HepG2 (cell line): ENCODE measurements around the gene WNT7A. TPM values are rescaled to one million over a fixed set of nuclear protein-coding genes. Genes with fewer than 3 reads are reported as not detected.

Experiments used
- IRF9 ChIP-seq: sonication (generic); formaldehyde crosslinking; IDR thresholded peaks from 2 replicates; pipeline ENCODE4 v1.8.0; 2022; ENCODE audit warnings: missing genetic modification reagents, mild to moderate bottlenecking, borderline replicate concordance
- KIAA2018 ChIP-seq: sonication (generic); formaldehyde crosslinking; IDR thresholded peaks from 2 replicates; pipeline ENCODE4 v1.5.0; 2020; ENCODE audit warnings: mild to moderate bottlenecking, missing genetic modification reagents, borderline replicate concordance
- MAFG ChIP-seq: sonication (generic); formaldehyde crosslinking; IDR thresholded peaks from 2 replicates; pipeline ENCODE4 v1.5.1; 2020; ENCODE audit warnings: mild to moderate bottlenecking, missing genetic modification reagents
- NFE2L1 ChIP-seq: sonication (generic); formaldehyde crosslinking; IDR thresholded peaks from 2 replicates; pipeline ENCODE4 v1.4.0; 2020; ENCODE audit warnings: missing genetic modification reagents, mild to moderate bottlenecking, borderline replicate concordance
- NFIC ChIP-seq: IDR thresholded peaks from 2 replicates; pipeline ENCODE4 v1.6.1; 2012; ENCODE audit warnings: mild to moderate bottlenecking, low read length, inconsistent platforms
- RERE ChIP-seq: IDR thresholded peaks from 2 replicates; pipeline ENCODE4 v1.6.1; 2016; ENCODE audit warnings: low read depth, missing genetic modification reagents, missing compliant biosample characterization
- ZNF232 ChIP-seq: sonication (generic); formaldehyde crosslinking; IDR thresholded peaks from 2 replicates; pipeline ENCODE4 v1.4.0; 2020; ENCODE audit warnings: missing genetic modification reagents, borderline replicate concordance
- ZNF605 ChIP-seq: sonication (generic); formaldehyde crosslinking; IDR thresholded peaks from 2 replicates; pipeline ENCODE4 v1.8.0; 2022; ENCODE audit warnings: mild to moderate bottlenecking, missing genetic modification reagents
- ZSCAN22 ChIP-seq: sonication (generic); formaldehyde crosslinking; IDR thresholded peaks from 2 replicates; pipeline ENCODE4 v1.4.0; 2020; ENCODE audit warnings: mild to moderate bottlenecking, missing genetic modification reagents
- ZSCAN5A ChIP-seq: sonication (generic); formaldehyde crosslinking; IDR thresholded peaks from 2 replicates; pipeline ENCODE4 v1.8.0; 2022; ENCODE audit warnings: mild to moderate bottlenecking, missing genetic modification reagents, borderline replicate concordance
- polyA plus RNA-seq, 8 experiments: library from polyadenylated mRNA; depleted of rRNA in 3 of 8; stranded (reverse) in 7 of 8; unstranded in 1 of 8; fragments of >200 nt; fragmentation: Illumina TruSeq in 4 of 8; extraction: Trizol in 4 of 8; gene quantifications; 2 replicates each; pipeline versions ENCODE4 v1.2.1 to v1.2.3, GENCODE V29; 2011 to 2016; ENCODE audit warnings: low read depth in 4 of 8, missing spikeins in 1 of 8, mixed read lengths in 1 of 8; ENCODE audit not compliant: insufficient read depth in 1 of 8
- total RNA-seq, 5 experiments: library from RNA; depleted of rRNA; stranded (reverse); fragments of >200 nt; fragmentation: Illumina TruSeq; extraction: Trizol; gene quantifications; 2 replicates each; pipeline ENCODE4 v1.2.3, GENCODE V29; 2016; ENCODE audit warnings: low read depth in 1 of 5

WNT7A gene
- total and polyA plus RNA-seq, 2 of the 13 experiments (the other 11 are each of a cell fraction or from before 2014, with no cell fraction given): not detected

DNA sequence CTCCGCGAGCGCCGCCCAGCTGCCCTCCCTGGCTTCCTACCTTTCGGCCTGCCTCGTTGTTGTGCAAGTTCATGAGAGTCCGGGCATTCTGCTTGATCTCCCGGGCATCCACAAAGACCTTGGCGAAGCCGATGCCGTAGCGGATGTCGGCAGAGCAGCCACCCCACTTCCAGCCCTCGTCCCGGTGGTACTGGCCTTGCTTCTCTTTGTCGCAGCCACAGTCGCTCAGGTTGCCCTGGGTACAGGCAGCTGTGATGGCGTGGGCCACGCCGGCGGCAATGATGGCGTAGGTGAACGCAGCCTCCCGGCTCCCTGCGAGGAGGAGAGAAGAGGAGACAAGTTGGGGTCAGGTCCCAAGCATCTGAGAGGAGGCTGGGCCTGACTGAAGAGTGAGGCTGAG, 25.4 kb downstream of the WNT7A start (continued):
- no peak for TF ChIP-seq IRF9
- no peak for TF ChIP-seq ZNF605
- no peak for TF ChIP-seq RERE (CRISPR knock-in tag)
- TF ChIP-seq ZSCAN22 (CRISPR knock-in tag): no peak
- TF ChIP-seq MAFG (CRISPR knock-in tag): no peak
- no peak for TF ChIP-seq NFIC
- TF ChIP-seq ZNF232 (CRISPR knock-in tag): no peak
- TF ChIP-seq KIAA2018 (CRISPR knock-in tag): no peak
- TF ChIP-seq NFE2L1: no peak
- TF ChIP-seq ZSCAN5A: no peak
